Activated CD4-positive, alpha-beta T cell treated with anti-CD3 and anti-CD28 coated beads, Interleukin-2, amount 10 ng/mL, durations not matched to agents 7 days and 5 days (primary cell): ENCODE measurements around the gene CACNA1A. TPM values are rescaled to one million over a fixed set of nuclear protein-coding genes. Genes with fewer than 3 reads are reported as not detected.

Experiments
- CTCF ChIA-PET: fragments of 350-600 bp; sonication (Branson Sonifier 250); formaldehyde crosslinking; loops from one replicate; lab custom pipeline; 2021; ENCODE audit warnings: antibody characterized with exemption; lab: Charles Lee
- POLR2A ChIA-PET: fragments of 350-600 bp; sonication (Branson Sonifier 250); formaldehyde crosslinking; loops from one replicate; lab custom pipeline; 2021; ENCODE audit warnings: antibody characterized with exemption; lab: Charles Lee
- DNase-seq: peaks from one replicate; pipeline ENCODE4 v3.0.0-alpha.2; 2020
- H3K27ac Mint-ChIP-seq: one replicate; pipeline ENCODE4 v1.8.0; 2021; ENCODE audit warnings: mild to moderate bottlenecking, moderate library complexity, mixed read lengths
- H3K27me3 Mint-ChIP-seq: one replicate; pipeline ENCODE4 v1.8.0; 2021; ENCODE audit warnings: mixed read lengths
- H3K36me3 Mint-ChIP-seq: one replicate; pipeline ENCODE4 v1.8.0; 2021; ENCODE audit warnings: low read depth, mixed read lengths
- H3K4me1 Mint-ChIP-seq: one replicate; pipeline ENCODE4 v1.8.0; 2021; ENCODE audit warnings: mixed read lengths
- H3K4me3 Mint-ChIP-seq: one replicate; pipeline ENCODE4 v1.8.0; 2021; ENCODE audit warnings: mild to moderate bottlenecking, moderate library complexity, mixed read lengths
- H3K9me3 Mint-ChIP-seq: one replicate; pipeline ENCODE4 v1.8.0; 2021; ENCODE audit warnings: mixed read lengths
- total RNA-seq, 2 experiments: library from RNA; stranded (reverse); gene quantifications; one replicate each; pipeline ENCODE4 v1.2.3, GENCODE V29; 2021

The CACNA1A gene
- total RNA-seq, 2 experiments from 2014 or later: 0.82 to 1.3 TPM

DNA sequence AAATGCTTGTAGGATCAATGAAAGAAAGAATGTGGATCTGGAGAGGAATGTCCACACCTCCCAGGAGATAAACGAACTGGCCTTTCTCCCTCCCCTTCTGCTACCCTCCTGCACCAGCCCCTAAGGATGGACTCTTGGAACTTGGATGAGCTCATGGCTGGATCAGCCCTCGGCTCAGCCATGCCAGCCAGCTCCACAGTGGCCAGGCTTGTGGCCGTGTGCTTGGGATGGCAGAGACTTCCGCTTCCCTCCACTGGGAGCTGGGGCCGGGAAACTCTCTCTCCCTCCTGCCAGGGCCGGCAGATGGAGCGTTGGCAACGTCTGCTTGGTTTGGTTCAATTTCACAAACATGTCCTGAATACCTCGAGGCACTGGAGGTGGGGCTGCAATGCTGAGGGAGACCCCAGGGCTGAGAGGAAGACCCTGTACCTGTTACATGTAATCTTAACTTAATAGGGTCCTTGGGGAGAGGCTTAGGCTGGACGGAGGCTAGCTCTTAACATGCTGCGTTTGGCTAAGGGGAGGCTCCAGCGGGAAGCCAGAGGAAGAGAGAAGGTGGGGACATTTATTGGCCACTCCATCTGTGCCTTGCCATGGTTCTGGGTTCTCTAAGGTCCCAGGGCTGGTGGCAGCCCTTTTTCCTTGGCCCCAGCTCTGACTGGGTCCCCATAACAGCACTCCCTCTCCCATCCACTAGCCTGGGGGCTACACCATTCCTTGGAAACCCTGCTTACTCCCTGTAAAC lies 203.6 kb downstream of the CACNA1A start:
- Mint-ChIP-seq H3K9me3 (no peaks in the 10 kb centered on the region), H3K36me3 (no peaks in the 10 kb centered on the region), H3K4me1 (peaks cover 6% of the 10 kb centered on the region), H3K4me3 (no peak overlapping the region), H3K27me3 (peaks cover 22% of the 10 kb centered on the region), H3K27ac (no peak overlapping the region)
- DNase-seq: no peak
- ChIA-PET CTCF (interaction anchor here (0.8 kb wide), 1 partner anchor 10 kb away, joined by 3 read pairs; no protein-coding TSS in a partner anchor), POLR2A (no interaction called here)

DNA sequence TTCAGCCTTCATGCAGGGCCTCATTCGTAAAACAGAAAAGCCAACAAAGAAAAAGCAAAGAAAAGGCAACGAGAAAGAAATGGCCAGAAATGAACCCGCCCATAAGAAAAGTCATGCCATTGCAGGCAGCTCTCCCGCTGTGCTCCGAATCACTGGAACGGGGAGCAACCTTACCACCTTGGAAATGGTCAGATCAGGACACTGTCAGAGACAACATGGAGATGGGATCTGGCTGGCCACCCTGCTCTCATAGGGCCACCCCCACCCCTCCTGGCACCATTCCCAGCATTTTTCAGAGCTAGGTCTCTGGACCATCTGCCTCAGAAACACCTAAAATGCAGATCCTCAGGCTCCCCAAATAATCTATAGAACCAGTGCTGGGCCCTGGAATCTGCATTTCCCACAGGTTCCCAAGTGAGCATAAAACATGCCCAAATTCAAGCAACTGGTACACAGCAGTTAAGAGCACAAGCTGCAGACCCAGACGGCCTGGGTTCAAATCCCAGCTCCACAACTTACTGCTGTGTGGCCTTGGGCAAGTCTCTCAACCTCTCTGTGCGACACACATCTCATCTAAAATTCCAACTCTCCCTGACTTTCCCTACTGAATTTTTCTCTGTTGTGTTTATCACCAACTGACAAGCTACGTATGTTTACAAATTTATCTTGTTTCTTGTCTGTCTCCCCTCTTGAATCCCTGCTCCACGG lies 204.5 kb downstream of the CACNA1A start:
- Mint-ChIP-seq H3K27me3 (peaks cover 24% of the 10 kb centered on the region), H3K4me3 (no peak overlapping the region), H3K27ac (no peak overlapping the region), H3K9me3 (no peaks in the 10 kb centered on the region), H3K4me1 (peaks cover 6% of the 10 kb centered on the region), H3K36me3 (no peaks in the 10 kb centered on the region)
- DNase-seq: no peak
- ChIA-PET POLR2A (no interaction called here), CTCF (interaction anchor here (0.8 kb wide), 1 partner anchor 11 kb away, joined by 3 read pairs; no protein-coding TSS in a partner anchor)

DNA sequence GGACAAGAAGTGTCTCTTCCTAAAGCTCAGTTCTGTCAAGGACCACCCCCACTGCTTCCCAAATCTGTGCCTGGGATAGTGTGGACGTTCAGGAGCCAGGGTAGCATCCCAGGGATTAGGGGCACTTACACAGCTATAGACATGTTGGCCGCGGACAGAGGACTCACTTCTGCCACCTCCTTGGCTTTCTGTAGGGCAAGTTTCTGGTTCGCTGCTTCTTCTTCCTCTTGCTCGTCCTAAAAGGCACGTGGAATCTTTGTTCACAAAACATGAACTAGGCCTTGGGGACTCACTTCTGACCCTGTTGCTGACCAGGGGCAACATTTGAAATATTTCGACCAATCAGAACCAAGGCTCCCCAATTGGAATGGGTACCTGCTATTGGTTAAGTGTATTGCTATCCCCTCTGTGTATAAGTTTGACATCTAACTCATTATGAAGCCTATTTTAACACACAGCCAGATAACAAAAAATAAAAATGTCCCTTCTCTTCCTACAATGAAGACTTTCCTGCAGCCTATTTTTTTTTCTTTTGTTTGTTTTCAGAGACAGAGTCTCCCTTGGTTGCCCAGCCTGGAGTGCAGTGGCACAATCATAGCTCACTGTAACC lies 205.8 kb downstream of the CACNA1A start:
- peaks cover 6% of the 10 kb centered on the region for H3K4me1 Mint-ChIP-seq
- peaks cover 24% of the 10 kb centered on the region for H3K27me3 Mint-ChIP-seq
- H3K9me3 Mint-ChIP-seq: no peaks in the 10 kb centered on the region
- no peak overlapping the region for H3K4me3 Mint-ChIP-seq
- no peak overlapping the region for H3K27ac Mint-ChIP-seq
- H3K36me3 Mint-ChIP-seq: no peaks in the 10 kb centered on the region
- ChIA-PET CTCF (interaction anchor here (0.8 kb wide), 1 partner anchor 330 kb away, joined by 4 read pairs; no protein-coding TSS in a partner anchor), POLR2A (no interaction called here)
- no peak for DNase-seq

DNA sequence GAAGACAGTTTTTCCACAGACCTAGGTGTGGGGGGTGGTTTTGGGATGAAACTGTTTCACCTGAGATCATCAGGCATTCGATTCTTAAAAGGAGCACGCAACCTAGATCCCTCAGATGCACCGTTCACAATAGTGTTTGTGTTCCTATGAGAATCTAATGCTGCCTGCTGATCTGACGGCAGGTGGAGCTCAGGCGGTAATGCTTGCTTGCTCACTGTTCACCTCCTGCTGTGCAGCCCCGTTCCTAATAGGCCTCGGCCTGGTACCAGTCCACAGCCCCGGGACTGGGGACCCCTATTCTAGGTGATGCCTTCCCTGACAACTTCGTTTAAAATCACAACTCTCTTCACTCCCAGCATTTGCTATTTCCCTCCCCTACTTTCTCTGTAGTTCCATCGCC lies 206.4 kb downstream of the CACNA1A start:
- ChIA-PET POLR2A (no interaction called here), CTCF (no interaction called here)
- Mint-ChIP-seq H3K4me3 (no peak overlapping the region), H3K4me1 (peaks cover 6% of the 10 kb centered on the region), H3K9me3 (no peaks in the 10 kb centered on the region), H3K36me3 (no peaks in the 10 kb centered on the region), H3K27me3 (peaks cover 24% of the 10 kb centered on the region), H3K27ac (no peak overlapping the region)
- no peak for DNase-seq

DNA sequence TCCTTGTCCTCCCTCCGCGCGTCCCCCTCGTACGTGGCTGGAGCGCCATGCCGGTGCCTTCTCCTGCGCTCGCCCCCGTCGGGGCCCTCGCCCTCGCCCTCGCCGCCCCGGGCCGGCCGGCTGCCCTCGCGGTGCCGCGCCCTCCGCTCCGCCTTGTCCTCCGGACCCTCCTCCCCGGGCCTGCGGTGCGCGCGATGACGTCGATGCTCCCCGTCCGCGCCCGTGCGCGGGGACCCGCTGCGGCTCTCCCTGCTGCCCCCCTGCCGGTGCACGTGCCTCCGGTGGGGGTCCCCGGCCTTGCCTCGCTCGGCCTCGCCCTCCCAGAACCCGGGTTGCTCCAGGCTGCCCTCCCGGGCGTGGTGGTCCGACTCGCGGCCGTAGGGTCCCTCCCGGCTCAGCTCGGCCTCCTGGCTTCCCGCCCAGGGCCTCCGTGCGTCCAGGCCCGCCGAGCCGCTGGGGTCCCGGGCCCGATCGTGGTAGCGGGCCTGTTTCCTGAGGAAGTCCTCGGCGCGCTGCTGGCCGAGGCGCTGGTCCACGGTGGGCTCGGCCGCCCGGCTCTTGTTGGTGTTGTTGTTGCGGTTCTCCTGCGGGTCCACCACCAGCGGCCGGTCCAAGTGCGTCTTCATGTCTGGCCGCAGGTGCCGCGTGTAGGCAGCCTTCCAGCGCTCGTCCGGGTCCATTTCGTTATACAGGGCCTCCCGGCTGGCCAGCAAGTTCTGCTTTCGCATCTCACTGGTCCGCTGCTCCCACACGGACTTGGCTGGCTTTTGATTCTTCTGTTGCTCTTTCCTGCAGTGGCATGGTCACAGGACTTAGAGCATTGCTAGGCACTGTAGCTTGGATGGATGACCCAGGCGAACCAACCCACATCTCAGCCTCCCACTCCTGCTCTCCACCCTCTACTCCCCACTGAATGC lies 207.5 kb downstream of the CACNA1A start:
- no peak overlapping the region for H3K4me3 Mint-ChIP-seq
- H3K27me3 Mint-ChIP-seq: peaks cover 24% of the 10 kb centered on the region
- no peaks in the 10 kb centered on the region for H3K36me3 Mint-ChIP-seq
- no peak overlapping the region for H3K27ac Mint-ChIP-seq
- POLR2A ChIA-PET: no interaction called here
- no peaks in the 10 kb centered on the region for H3K9me3 Mint-ChIP-seq
- no peak for DNase-seq
- CTCF ChIA-PET: no interaction called here
- peaks cover 6% of the 10 kb centered on the region for H3K4me1 Mint-ChIP-seq

DNA sequence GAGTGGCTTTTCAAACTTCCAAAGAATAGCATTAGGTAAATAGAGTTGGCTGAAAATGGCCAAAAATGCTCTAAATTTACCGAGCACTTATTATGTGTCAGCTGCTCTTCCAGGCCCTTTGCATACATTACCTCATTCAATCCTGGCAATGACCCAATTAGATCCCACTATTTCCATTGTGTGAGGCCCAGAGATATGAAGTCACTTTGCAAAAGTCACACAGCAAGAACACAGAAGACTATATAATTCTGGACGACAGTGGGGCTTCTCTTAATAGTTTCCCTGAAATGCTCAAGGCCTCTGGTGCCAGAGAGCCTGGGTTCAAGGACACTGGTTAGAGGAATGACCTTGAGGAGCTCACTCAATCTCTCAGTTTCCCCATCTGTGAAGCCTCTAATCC lies 209.3 kb downstream of the CACNA1A start:
- no peak overlapping the region for H3K4me3 Mint-ChIP-seq
- CTCF ChIA-PET: no interaction called here
- peaks cover 21% of the 10 kb centered on the region for H3K27me3 Mint-ChIP-seq
- no peak overlapping the region for H3K27ac Mint-ChIP-seq
- H3K36me3 Mint-ChIP-seq: no peaks in the 10 kb centered on the region
- H3K9me3 Mint-ChIP-seq: no peaks in the 10 kb centered on the region
- POLR2A ChIA-PET: no interaction called here
- DNase-seq: no peak
- peaks cover 6% of the 10 kb centered on the region for H3K4me1 Mint-ChIP-seq

DNA sequence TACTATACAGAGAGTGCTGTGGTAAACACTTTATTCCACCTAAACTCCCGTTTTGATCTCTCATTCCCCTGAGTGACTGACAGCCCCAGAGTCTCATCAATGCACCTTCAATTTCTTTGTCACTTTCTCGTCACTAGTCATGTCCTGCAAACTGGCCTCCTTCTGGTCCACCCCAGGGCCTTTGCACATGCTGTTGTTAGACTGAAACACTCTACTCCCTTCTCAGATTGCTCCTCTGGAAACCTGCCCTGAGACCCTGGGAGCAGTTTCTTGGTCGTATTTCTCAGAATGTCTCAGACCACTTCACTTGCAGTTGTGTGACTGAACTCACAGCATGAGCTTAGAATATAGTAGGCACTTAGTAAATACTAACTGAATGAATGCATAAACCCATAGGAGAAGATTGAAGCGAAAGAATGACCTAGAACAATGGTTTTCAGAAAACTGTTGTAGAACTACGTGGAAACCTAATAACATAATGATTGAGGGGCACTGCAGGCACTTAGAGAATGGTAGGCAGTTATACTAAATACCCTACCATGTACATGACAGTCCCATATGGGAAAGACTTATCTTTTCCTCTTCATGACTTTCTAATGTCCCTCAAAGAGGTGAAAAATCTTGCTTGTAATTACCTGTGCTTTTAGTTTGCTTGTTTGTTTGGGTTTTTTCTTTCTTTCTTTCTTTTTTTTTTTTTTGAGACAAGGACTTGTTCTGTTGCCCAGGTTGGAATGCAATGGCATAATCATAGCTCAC lies 211.3 kb downstream of the CACNA1A start:
- Mint-ChIP-seq H3K4me1 (peaks cover 6% of the 10 kb centered on the region), H3K9me3 (no peaks in the 10 kb centered on the region), H3K27ac (no peak overlapping the region), H3K27me3 (peaks cover 12% of the 10 kb centered on the region), H3K4me3 (no peak overlapping the region), H3K36me3 (no peaks in the 10 kb centered on the region)
- ChIA-PET POLR2A (no interaction called here), CTCF (no interaction called here)
- DNase-seq: no peak

DNA sequence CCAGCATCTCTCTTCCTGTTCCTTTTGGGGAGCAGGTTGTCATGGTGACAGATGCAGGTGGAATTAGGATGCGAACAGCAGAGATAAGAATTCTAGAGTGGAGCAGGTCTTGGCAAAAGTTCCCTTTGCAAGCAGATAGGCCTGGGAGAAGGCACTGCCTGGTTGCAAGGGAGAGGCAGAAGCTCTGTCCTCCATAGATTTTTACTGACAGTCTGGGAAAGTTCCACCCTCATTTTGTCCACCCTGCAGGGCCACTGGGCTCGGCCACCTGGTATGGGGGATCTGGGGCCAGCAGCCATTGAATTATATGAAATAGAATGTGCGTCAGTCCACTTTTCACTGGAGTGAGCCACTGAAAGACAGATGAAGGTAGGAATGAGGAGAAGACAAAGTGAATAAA lies 214.4 kb downstream of the CACNA1A start:
- Mint-ChIP-seq H3K4me3 (no peak overlapping the region), H3K36me3 (no peaks in the 10 kb centered on the region), H3K4me1 (no peaks in the 10 kb centered on the region), H3K9me3 (no peaks in the 10 kb centered on the region), H3K27ac (no peak overlapping the region), H3K27me3 (peaks cover 1% of the 10 kb centered on the region)
- ChIA-PET CTCF (no interaction called here), POLR2A (no interaction called here)
- no peak for DNase-seq

DNA sequence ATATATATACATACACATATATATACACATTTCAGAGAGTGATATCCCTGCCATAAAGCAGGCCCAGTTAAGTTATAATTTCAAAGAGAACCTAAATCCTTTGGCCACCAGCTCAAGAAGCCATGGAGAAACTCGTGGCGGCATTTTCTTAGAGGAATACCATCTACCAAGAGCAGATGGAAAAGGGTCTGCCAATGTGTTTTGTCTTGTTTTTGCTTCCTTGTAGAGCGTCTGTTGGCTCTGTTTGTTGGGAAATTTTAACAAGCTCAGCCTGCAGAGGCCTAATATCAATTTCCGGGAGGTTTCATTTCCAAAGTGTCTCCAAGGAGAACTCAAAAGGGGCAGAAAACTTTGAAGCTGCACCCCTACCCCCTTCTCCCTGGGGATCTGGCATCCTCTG lies 215.5 kb downstream of the CACNA1A start:
- H3K27ac Mint-ChIP-seq: no peak overlapping the region
- H3K27me3 Mint-ChIP-seq: no peaks in the 10 kb centered on the region
- H3K9me3 Mint-ChIP-seq: no peaks in the 10 kb centered on the region
- POLR2A ChIA-PET: no interaction called here
- no peaks in the 10 kb centered on the region for H3K36me3 Mint-ChIP-seq
- CTCF ChIA-PET: interaction anchor here (1.0 kb wide), 1 partner anchor 12 kb away, joined by 3 read pairs; no protein-coding TSS in a partner anchor
- H3K4me1 Mint-ChIP-seq: no peaks in the 10 kb centered on the region
- DNase-seq: no peak
- no peak overlapping the region for H3K4me3 Mint-ChIP-seq

DNA sequence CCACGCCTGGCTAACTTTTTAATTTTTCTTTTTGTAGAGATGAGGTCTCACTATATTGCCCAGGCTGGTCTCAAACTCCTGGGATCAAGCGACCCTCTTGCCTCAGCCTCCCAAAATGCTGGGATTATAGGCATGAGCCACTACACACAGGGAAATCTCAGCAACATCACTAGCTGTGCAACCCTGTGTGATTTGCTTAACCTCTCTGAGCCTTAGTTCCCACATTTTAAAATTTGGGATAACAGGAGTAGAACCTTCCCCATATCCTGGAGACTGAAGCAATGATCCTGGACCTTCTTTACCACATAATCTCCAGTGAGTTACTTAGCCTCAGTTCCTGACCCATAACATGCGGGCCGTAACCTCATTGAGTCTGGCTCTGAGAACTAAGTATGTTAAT lies 217.0 kb downstream of the CACNA1A start:
- H3K4me3 Mint-ChIP-seq: no peak overlapping the region
- no peak for DNase-seq
- ChIA-PET CTCF (no interaction called here), POLR2A (no interaction called here)
- H3K27ac Mint-ChIP-seq: no peak overlapping the region
- no peaks in the 10 kb centered on the region for H3K9me3 Mint-ChIP-seq
- H3K36me3 Mint-ChIP-seq: no peaks in the 10 kb centered on the region
- no peaks in the 10 kb centered on the region for H3K4me1 Mint-ChIP-seq
- no peaks in the 10 kb centered on the region for H3K27me3 Mint-ChIP-seq

DNA sequence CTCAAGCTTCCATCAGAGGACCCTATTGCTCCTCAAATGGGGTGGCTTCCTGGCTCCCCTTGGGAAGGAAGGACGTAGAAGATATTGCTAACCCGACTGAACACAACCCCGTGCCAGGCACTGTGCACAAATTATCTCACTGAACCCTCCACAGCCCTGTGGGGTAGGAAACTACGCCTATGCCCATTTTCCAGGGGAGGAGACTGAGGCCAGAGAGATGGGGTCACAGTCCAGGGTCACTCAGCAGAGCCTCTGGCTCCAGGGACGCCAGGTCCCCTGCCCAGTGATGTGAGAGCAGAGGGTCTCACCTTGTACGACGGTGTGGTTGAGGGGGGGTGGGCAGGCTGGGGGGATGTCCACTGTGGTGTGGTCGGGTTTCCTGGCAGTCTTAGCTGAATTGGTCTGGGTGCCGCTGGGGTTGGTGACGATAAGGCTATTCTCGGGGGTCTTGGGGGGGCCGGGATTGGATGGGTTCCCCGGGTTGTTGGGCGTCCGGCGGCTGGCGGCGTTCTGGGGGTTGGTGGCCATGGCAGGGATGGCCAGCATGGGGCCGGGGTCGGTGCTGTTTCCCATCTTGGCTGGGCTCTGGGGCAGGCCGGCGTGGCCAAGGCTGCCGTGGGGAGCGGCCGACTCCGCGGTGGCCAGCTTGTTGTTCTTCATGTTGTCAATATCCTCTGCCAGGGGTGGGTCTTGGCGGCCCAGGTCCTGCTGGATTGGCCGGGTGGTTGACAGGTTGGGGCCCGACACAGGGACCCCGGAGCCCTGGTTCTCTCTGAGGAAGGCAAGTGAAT lies 219.9 kb downstream of the CACNA1A start:
- Mint-ChIP-seq H3K27ac (no peak overlapping the region), H3K9me3 (no peaks in the 10 kb centered on the region), H3K36me3 (no peaks in the 10 kb centered on the region), H3K27me3 (peaks cover 2% of the 10 kb centered on the region), H3K4me1 (no peaks in the 10 kb centered on the region), H3K4me3 (no peak overlapping the region)
- POLR2A ChIA-PET: no interaction called here
- CTCF ChIA-PET: interaction anchor here (0.6 kb wide), 1 partner anchor 584 kb away, joined by 3 read pairs; no protein-coding TSS in a partner anchor
- no peak for DNase-seq
